Mesothelial cell of epicardium (in vitro differentiated cells): Measurements from ENCODE around the gene TICAM2. TPM values are rescaled to one million over a fixed set of nuclear protein-coding genes. Genes with fewer than 3 reads are reported as not detected.
"Not testable (repeated sequence)": the region's sequence is repeated elsewhere in the genome, so short reads cannot be mapped to it uniquely, and the experiment has no call there.

Experiments used
- DNase-seq, 2 experiments: peaks; one replicate each; pipeline ENCODE4 v3.0.0; 2021; ENCODE audit warnings: low spot score in 2 of 2; ENCODE audit not compliant: unreplicated experiment in 2 of 2
- H3K27ac Mint-ChIP-seq: 2 replicates; pipeline ENCODE4 v1.8.0; 2021; ENCODE audit warnings: mixed read lengths
- H3K27me3 Mint-ChIP-seq: 2 replicates; pipeline ENCODE4 v1.8.0; 2021; ENCODE audit warnings: low read depth, mixed read lengths
- H3K36me3 Mint-ChIP-seq: 2 replicates; pipeline ENCODE4 v1.8.0; 2021; ENCODE audit warnings: mixed read lengths
- H3K4me1 Mint-ChIP-seq: 2 replicates; pipeline ENCODE4 v1.8.0; 2021; ENCODE audit warnings: mixed read lengths
- H3K4me3 Mint-ChIP-seq: 2 replicates; pipeline ENCODE4 v1.8.0; 2021; ENCODE audit warnings: mild to moderate bottlenecking, moderate library complexity, mixed read lengths
- H3K9me3 Mint-ChIP-seq: 2 replicates; pipeline ENCODE4 v1.8.0; 2021; ENCODE audit warnings: mixed read lengths
- CTCF ChIP-seq: fragments of 200-600 bp; sonication (generic); IDR thresholded peaks from one replicate; pipeline ENCODE4 v1.5.0; 2021; ENCODE audit warnings: antibody characterized with exemption; ENCODE audit not compliant: unreplicated experiment
- total RNA-seq: library from RNA; stranded (reverse); gene quantifications from 3 replicates; pipeline ENCODE4 v1.2.1, GENCODE V29; 2021

Gene TICAM2
- 1.6 to 2.1 TPM (median 1.6 TPM) in 3 replicates for total RNA-seq

GRCh38 chr5:115601701-115602590 is at the start of gene TICAM2:
TSS of gene TICAM2 (minus strand) at chr5:115602479. CDS start at chr5:115581256, 21,223 bp downstream.
- H3K27ac Mint-ChIP-seq, result peak within 1 kb of the TSS; percentile 91

GRCh38 chr5:115649541-115649940 is 47.3 kb upstream of the TICAM2 start:
- no peak for DNase-seq
- H3K4me3 Mint-ChIP-seq, result no peak overlapping the region
- H3K27ac Mint-ChIP-seq, result no peak overlapping the region
- H3K36me3 Mint-ChIP-seq, result no peaks in the 10 kb centered on the region
- TF ChIP-seq CTCF, result no peak
- no peaks in the 10 kb centered on the region for H3K9me3 Mint-ChIP-seq
- peaks cover 2% of the 10 kb centered on the region for H3K27me3 Mint-ChIP-seq
- H3K4me1 Mint-ChIP-seq, result no peaks in the 10 kb centered on the region

More at GRCh38 chr5:115601701-115602590, at the start of gene TICAM2:
- peaks cover 3% of the 10 kb centered on the region for H3K9me3 Mint-ChIP-seq
- no peaks in the 10 kb centered on the region for H3K27me3 Mint-ChIP-seq
- peak within 1 kb of the TSS; percentile 64 for H3K4me3 Mint-ChIP-seq
- TF ChIP-seq CTCF, result no peak
- DNase-seq, result peak in 1 of 2 experiments; percentile 41
- H3K4me1 Mint-ChIP-seq, result peaks cover 15% of the 10 kb centered on the region
- peaks cover 19% of the 10 kb centered on the region for H3K36me3 Mint-ChIP-seq

- no peak for DNase-seq
- H3K36me3 Mint-ChIP-seq, result no peaks in the 10 kb centered on the region
- no peaks in the 10 kb centered on the region for H3K9me3 Mint-ChIP-seq
- no peak overlapping the region for H3K27ac Mint-ChIP-seq
- no peaks in the 10 kb centered on the region for H3K4me1 Mint-ChIP-seq
- TF ChIP-seq CTCF, result no peak
- no peak overlapping the region for H3K4me3 Mint-ChIP-seq
- peaks cover 7% of the 10 kb centered on the region for H3K27me3 Mint-ChIP-seq
Observed at GRCh38 chr5:115648056-115648455, 45.8 kb upstream of the TICAM2 start.

- not testable (repeated sequence) for H3K9me3 Mint-ChIP-seq, H3K4me3 Mint-ChIP-seq, H3K27me3 Mint-ChIP-seq, H3K36me3 Mint-ChIP-seq, H3K4me1 Mint-ChIP-seq, H3K27ac Mint-ChIP-seq, DNase-seq
Observed at GRCh38 chr5:115645386-115645785, 43.1 kb upstream of the TICAM2 start.

- H3K36me3 Mint-ChIP-seq, result no peaks in the 10 kb centered on the region
- no peaks in the 10 kb centered on the region for H3K9me3 Mint-ChIP-seq
Observed at GRCh38 chr5:115644046-115644445, 41.8 kb upstream of the TICAM2 start.

More at GRCh38 chr5:115644046-115644445, 41.8 kb upstream of the TICAM2 start:
- H3K27ac Mint-ChIP-seq, result no peak overlapping the region
- H3K27me3 Mint-ChIP-seq, result peaks cover 11% of the 10 kb centered on the region
- H3K4me1 Mint-ChIP-seq, result no peaks in the 10 kb centered on the region
- no peak overlapping the region for H3K4me3 Mint-ChIP-seq
- no peak for DNase-seq
- TF ChIP-seq CTCF, result no peak
